Stimulated activated naive B cell treated with anti-CD40 and anti-IgM and Interleukin-4, amounts not matched to agents 10 μg/mL and 1 μg/mL and 100 μg/mL, for 72 hours (primary cell): Measurements from ENCODE around the gene TTC7B.
A peak's percentile ranks its signal among the peaks of the same experiment; 100 is the strongest.

Source experiments
- ATAC-seq, 2 donors: fragments of 150-1000 bp; cut with Tn5 transposase; replicated peaks; 2 replicates each; pipeline ENCODE4 v1.10.0; 2021; ENCODE audit warnings: moderate library complexity in 1 of 2
- DNase-seq: peaks from one replicate; pipeline ENCODE4 v3.0.0; 2021
- H3K27ac Mint-ChIP-seq: one replicate; pipeline ENCODE4 v1.8.0; 2022; ENCODE audit warnings: mild to moderate bottlenecking, mixed read lengths
- H3K27me3 Mint-ChIP-seq, 2 donors: one replicate each; pipeline ENCODE4 v1.8.0; 2022; ENCODE audit warnings: mixed read lengths in 2 of 2
- H3K36me3 Mint-ChIP-seq, 2 donors: one replicate each; pipeline ENCODE4 v1.8.0; 2022; ENCODE audit warnings: mixed read lengths in 2 of 2, mild to moderate bottlenecking in 1 of 2
- H3K4me1 Mint-ChIP-seq, 2 donors: one replicate each; pipeline ENCODE4 v1.8.0; 2022; ENCODE audit warnings: mixed read lengths in 2 of 2, mild to moderate bottlenecking in 1 of 2
- H3K4me3 Mint-ChIP-seq, 2 donors: one replicate each; pipeline ENCODE4 v1.8.0; 2022; ENCODE audit warnings: mild to moderate bottlenecking in 2 of 2, mixed read lengths in 2 of 2, moderate library complexity in 1 of 2
- H3K9me3 Mint-ChIP-seq, 2 donors: one replicate each; pipeline ENCODE4 v1.8.0; 2022; ENCODE audit warnings: mixed read lengths in 2 of 2, mild to moderate bottlenecking in 1 of 2

The TTC7B gene

DNA sequence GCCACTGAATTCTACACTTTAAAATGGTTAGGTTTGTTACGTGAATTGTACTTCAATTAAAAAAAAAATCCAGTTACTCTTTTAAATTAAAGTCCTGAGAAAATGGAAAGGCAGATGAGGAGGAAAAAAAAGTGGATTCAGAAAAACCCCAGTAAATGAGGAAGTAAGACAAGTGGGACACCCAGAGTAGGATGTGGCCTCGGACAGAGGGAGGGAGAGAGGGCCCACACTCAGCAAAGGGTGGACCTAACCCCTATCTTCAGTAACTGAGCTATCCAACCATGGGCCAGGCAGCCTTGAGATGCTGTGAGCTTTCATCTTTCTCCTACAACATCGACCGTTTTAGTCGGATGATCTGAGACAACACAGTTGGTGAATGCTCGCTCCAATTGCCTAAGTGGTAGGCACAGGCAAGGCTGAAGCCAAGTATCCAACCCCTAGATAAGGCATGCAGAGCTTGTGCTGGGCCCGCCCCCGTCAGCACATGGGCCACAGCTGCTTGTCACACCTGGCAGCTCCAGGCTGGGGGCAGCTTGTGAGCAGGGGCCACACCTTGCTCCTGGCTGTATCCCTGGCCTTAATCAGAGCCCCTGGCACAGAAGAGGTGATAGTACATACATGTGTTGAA lies 142.1 kb downstream of the TTC7B start:
- DNase-seq: no peak

GRCh38 chr14:90671382-90672234 lies 144.6 kb downstream of the TTC7B start:
- Mint-ChIP-seq H3K9me3 (peaks cover 3 to 6% of the 10 kb centered on the region in 2 donors), H3K27ac (peak overlapping the region; percentile 26), H3K4me3 (no peak overlapping the region), H3K36me3 (peaks cover 2 to 6% of the 10 kb centered on the region in 2 donors), H3K27me3 (no peaks in the 10 kb centered on the region), H3K4me1 (peaks cover 21 to 29% of the 10 kb centered on the region in 2 donors)
- ATAC-seq (peak; percentile 75 to 78), DNase-seq (no peak)

More for the DNA sequence above, 142.1 kb downstream of the TTC7B start:
- Mint-ChIP-seq H3K27ac (no peak overlapping the region), H3K4me3 (no peak overlapping the region), H3K4me1 (peaks cover 25 to 34% of the 10 kb centered on the region in 2 donors), H3K36me3 (peaks cover 2 to 6% of the 10 kb centered on the region in 2 donors), H3K9me3 (peaks cover 3 to 6% of the 10 kb centered on the region in 2 donors), H3K27me3 (no peaks in the 10 kb centered on the region)
- ATAC-seq: no peak

DNA sequence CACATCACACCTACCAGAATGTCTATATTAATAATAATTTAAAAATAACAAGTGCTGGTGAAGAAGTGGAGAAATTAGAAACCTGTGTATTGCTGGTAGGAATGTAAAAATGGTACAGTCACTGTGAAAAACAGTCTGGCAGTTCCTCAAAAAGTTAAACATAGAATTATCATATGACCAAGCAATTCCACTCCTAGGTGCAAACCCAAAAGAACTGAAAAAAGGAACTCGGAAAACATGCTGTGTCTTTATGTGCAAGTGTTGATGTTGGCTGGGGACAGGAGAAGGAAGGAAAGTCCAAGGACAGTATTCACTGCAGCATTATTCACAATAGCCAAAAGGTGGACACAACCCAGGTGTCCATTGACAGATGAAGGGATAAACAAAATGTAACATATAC lies 146.5 kb downstream of the TTC7B start:
- no peak overlapping the region for H3K27ac Mint-ChIP-seq
- no peak overlapping the region for H3K4me3 Mint-ChIP-seq
- peaks cover 21 to 29% of the 10 kb centered on the region in 2 donors for H3K4me1 Mint-ChIP-seq
- ATAC-seq: no peak
- H3K27me3 Mint-ChIP-seq: no peaks in the 10 kb centered on the region
- H3K9me3 Mint-ChIP-seq: peaks cover 3 to 6% of the 10 kb centered on the region in 2 donors
- peaks cover 2 to 6% of the 10 kb centered on the region in 2 donors for H3K36me3 Mint-ChIP-seq
- no peak for DNase-seq

- Mint-ChIP-seq H3K4me3 (no peak overlapping the region), H3K36me3 (peaks cover 2 to 6% of the 10 kb centered on the region in 2 donors), H3K27ac (no peak overlapping the region), H3K4me1 (peaks cover 10 to 12% of the 10 kb centered on the region in 2 donors), H3K9me3 (peaks cover 3 to 6% of the 10 kb centered on the region in 2 donors), H3K27me3 (no peaks in the 10 kb centered on the region)
- ATAC-seq: no peak
- DNase-seq: no peak
Measured at GRCh38 chr14:90666571-90666970, 149.7 kb downstream of the TTC7B start.

DNA sequence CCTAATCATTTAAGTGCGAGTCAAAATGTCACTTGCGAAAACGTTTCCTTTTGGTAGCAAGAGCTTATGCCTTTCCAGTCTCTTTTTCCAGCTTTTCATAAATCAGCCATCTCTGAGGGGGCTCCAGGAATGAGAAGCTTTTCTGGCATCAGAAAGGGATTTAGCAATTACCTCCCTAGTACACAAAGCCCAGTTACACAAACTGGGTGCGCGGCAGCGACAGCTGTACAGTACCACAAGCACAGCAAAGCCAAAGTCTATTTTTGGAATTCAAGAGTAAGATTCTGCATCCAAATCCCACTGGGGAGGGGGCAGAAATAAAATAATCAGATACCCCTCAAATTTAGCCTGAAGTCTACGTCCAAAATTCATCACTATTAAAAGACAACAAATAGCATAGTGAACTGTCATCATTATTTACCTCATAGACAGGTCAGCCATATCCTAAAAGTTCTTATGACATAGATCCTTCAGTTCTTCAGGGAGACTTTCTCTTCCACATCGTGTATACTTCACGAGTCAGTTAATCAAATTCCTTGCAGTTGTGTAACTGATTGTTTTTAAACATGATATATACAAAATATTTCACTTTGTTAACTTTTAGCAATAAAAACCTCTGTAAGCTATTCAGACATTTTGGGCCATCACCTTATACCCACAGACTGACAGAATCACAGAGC lies 150.8 kb downstream of the TTC7B start:
- Mint-ChIP-seq H3K36me3 (peaks cover 2 to 6% of the 10 kb centered on the region in 2 donors), H3K27me3 (no peaks in the 10 kb centered on the region), H3K4me3 (no peak overlapping the region), H3K27ac (no peak overlapping the region), H3K4me1 (peaks cover under 1 to 2% of the 10 kb centered on the region in 2 donors), H3K9me3 (peaks cover 3 to 6% of the 10 kb centered on the region in 2 donors)
- DNase-seq (no peak), ATAC-seq (no peak)

GRCh38 chr14:90664911-90665310 lies 151.3 kb downstream of the TTC7B start:
- no peak for ATAC-seq

GRCh38 chr14:90663680-90664079 lies 152.6 kb downstream of the TTC7B start:
- Mint-ChIP-seq H3K4me3 (no peak overlapping the region), H3K9me3 (no peaks in the 10 kb centered on the region), H3K27me3 (peaks cover 0 to 5% of the 10 kb centered on the region in 2 donors), H3K36me3 (no peaks in the 10 kb centered on the region), H3K4me1 (peaks cover 5 to 7% of the 10 kb centered on the region in 2 donors), H3K27ac (no peak overlapping the region)
- DNase-seq (no peak), ATAC-seq (no peak)

More at GRCh38 chr14:90664911-90665310, 151.3 kb downstream of the TTC7B start:
- Mint-ChIP-seq H3K27ac (no peak overlapping the region), H3K4me1 (peaks cover 0 to 2% of the 10 kb centered on the region in 2 donors), H3K36me3 (peaks cover 2 to 3% of the 10 kb centered on the region in 2 donors), H3K9me3 (peaks cover 3% of the 10 kb centered on the region in 2 donors), H3K4me3 (no peak overlapping the region), H3K27me3 (no peaks in the 10 kb centered on the region)
- DNase-seq: no peak

DNA sequence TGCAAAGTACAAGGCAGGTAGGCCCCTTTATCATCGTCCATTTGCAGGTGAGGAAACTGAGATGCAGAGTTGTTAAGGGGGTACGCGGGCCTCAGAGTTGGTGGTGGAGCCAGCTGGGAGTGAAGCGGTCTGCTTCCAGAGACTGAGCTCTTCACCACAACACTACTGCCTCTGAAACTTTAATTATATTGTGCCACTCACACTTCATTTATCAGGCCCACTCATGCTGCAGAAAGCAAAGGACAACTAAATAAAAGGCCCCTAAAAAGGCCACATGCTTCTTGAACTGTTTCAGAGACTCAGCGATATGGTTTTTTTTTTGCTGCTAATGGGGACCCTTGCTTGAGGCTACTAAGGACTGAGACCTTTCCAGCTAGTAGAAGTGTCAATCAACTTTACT lies 153.1 kb downstream of the TTC7B start:
- no peaks in the 10 kb centered on the region for H3K9me3 Mint-ChIP-seq

GRCh38 chr14:90661866-90662265 lies 154.4 kb downstream of the TTC7B start:
- ATAC-seq (no peak), DNase-seq (no peak)
- Mint-ChIP-seq H3K4me1 (peaks cover 10 to 11% of the 10 kb centered on the region in 2 donors), H3K27me3 (peaks cover 0 to 5% of the 10 kb centered on the region in 2 donors), H3K9me3 (no peaks in the 10 kb centered on the region), H3K36me3 (no peaks in the 10 kb centered on the region), H3K4me3 (no peak overlapping the region), H3K27ac (no peak overlapping the region)

More for the DNA sequence above, 153.1 kb downstream of the TTC7B start:
- DNase-seq (no peak), ATAC-seq (no peak)
- peaks cover 0 to 5% of the 10 kb centered on the region in 2 donors for H3K27me3 Mint-ChIP-seq
- no peaks in the 10 kb centered on the region for H3K36me3 Mint-ChIP-seq
- no peak overlapping the region for H3K27ac Mint-ChIP-seq
- H3K4me3 Mint-ChIP-seq: no peak overlapping the region
- H3K4me1 Mint-ChIP-seq: peaks cover 10 to 11% of the 10 kb centered on the region in 2 donors

DNA sequence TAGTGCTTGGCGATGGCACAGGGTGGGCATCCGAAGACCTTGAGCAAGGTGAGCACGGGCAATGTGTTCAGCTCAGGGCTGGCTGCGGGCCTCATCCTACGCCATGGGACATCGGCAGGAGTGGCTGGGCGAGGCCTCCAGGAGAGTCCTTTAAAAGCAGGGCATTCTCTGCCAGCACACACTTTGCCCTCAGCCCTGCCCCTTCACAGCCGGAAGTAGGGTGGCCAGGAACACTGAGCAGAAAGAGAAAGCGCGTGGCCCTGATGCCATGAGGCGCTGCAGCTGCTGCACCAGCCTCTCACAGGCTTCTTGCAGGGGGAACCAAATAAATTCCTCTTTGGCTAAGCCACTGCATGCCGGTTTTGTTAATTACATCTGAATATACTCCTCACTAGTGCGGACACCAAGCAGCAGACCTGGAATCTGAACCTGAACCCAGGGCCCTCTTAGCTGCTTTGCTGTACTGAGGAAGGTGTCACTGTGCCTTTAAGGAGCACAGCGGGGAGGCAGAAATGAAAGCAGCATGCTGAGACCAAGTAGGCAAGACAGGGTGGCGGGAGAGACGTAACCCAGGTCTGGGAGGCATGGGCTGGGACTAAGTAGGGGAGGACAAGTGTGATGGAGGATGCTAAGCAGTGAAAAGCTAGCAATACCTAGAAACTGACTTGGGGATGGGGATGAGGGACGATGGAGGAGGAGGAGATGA lies 155.2 kb downstream of the TTC7B start:
- Mint-ChIP-seq H3K4me3 (no peak overlapping the region), H3K9me3 (no peaks in the 10 kb centered on the region), H3K27me3 (peaks cover 0 to 5% of the 10 kb centered on the region in 2 donors), H3K36me3 (no peaks in the 10 kb centered on the region), H3K27ac (no peak overlapping the region), H3K4me1 (peaks cover 10 to 11% of the 10 kb centered on the region in 2 donors)
- no peak for DNase-seq
- no peak for ATAC-seq

DNA sequence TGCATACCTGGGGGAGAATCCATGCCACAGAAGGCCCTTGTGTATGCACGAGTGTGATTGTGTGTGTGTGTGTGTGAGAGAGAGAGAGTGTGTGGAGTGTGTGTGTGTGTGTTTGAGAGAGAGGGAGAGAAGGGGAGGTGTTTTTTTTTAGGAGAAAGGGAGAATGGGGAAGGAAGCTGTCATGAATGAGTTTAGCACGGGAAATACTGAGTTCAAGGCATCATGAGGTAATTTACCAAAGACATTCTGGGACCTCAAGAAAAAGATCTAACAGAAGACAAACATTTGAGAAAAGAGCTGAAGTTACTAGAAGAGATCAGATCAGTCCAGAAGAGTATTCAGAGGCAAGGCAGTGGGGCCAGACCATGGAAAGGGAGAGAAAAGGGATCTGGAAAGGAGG lies 157.1 kb downstream of the TTC7B start:
- no peaks in the 10 kb centered on the region for H3K9me3 Mint-ChIP-seq
- H3K4me3 Mint-ChIP-seq: no peak overlapping the region
- DNase-seq: no peak
- peaks cover 0 to 5% of the 10 kb centered on the region in 2 donors for H3K27me3 Mint-ChIP-seq
- ATAC-seq: peak in 1 of 2 donors; percentile 7
- H3K36me3 Mint-ChIP-seq: no peaks in the 10 kb centered on the region
- peaks cover 10 to 11% of the 10 kb centered on the region in 2 donors for H3K4me1 Mint-ChIP-seq
- H3K27ac Mint-ChIP-seq: no peak overlapping the region

- no peaks in the 10 kb centered on the region for H3K9me3 Mint-ChIP-seq
- no peaks in the 10 kb centered on the region for H3K36me3 Mint-ChIP-seq
- ATAC-seq: peak; percentile 90 to 98
- no peak overlapping the region for H3K27ac Mint-ChIP-seq
- no peak overlapping the region for H3K4me3 Mint-ChIP-seq
- DNase-seq: peak; percentile 8
- peaks cover 0 to 5% of the 10 kb centered on the region in 2 donors for H3K27me3 Mint-ChIP-seq
- peaks cover 10 to 11% of the 10 kb centered on the region in 2 donors for H3K4me1 Mint-ChIP-seq
Measured at GRCh38 chr14:90658541-90658967, 157.7 kb downstream of the TTC7B start.

- Mint-ChIP-seq H3K4me1 (peaks cover 10 to 11% of the 10 kb centered on the region in 2 donors), H3K36me3 (no peaks in the 10 kb centered on the region), H3K4me3 (no peak overlapping the region), H3K9me3 (no peaks in the 10 kb centered on the region), H3K27me3 (peaks cover 0 to 5% of the 10 kb centered on the region in 2 donors), H3K27ac (no peak overlapping the region)
- ATAC-seq (no peak), DNase-seq (no peak)
Measured at GRCh38 chr14:90656973-90657372, 159.3 kb downstream of the TTC7B start.

- Mint-ChIP-seq H3K27me3 (peaks cover 0 to 5% of the 10 kb centered on the region in 2 donors), H3K9me3 (no peaks in the 10 kb centered on the region), H3K36me3 (no peaks in the 10 kb centered on the region), H3K4me3 (no peak overlapping the region), H3K27ac (no peak overlapping the region), H3K4me1 (peaks cover 10 to 11% of the 10 kb centered on the region in 2 donors)
- ATAC-seq (no peak), DNase-seq (no peak)
Measured at GRCh38 chr14:90655829-90656228, 160.4 kb downstream of the TTC7B start.
